Measurements from ENCODE around the gene CLCN1. TPM values are rescaled to one million over a fixed set of nuclear protein-coding genes. Genes with fewer than 3 reads are reported as not detected.
"Not testable (repeated sequence)": the region's sequence is repeated elsewhere in the genome, so short reads cannot be mapped to it uniquely, and the experiment has no call there.

CLCN1 gene
- total and polyA plus RNA-seq, 4 donors = not detected

DNA sequence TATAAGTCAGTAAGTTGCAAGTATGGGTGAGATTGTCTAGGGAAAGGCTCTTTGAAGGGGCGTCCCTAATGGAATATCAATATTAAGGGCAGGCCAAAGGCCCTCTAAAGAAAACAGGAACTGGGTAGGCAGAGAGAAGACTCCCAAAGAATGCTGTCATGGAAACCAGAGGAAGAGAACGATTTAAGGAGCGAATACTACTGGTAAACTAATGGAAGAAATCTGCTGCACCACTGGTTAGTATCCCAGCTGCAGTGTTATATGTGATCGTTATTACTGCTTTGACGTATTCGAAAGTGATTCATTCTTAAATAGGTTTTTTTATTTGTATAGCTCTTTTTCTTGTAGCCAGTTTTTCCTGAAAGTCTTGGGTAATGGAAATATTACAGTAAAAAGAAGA is 26.5 kb upstream of the CLCN1 start:
- DNase-seq (no peak), ATAC-seq (ENCODE audit: low FRiP score) (no peak)
- Histone ChIP-seq H3K4me1 (ENCODE audit: control insufficient read depth in 1 of 2, insufficient read depth in 2 of 2, low read length in 2 of 2) (no peaks in the 10 kb centered on the region), H3K4me3 (ENCODE audit: low read length in 2 of 2) (peak overlapping the region in 1 of 2 donors; percentile 57), H3K36me3 (ENCODE audit: control insufficient read depth in 1 of 2, insufficient read depth in 2 of 2, low read length in 1 of 2) (peaks cover 6% of the 10 kb centered on the region in 2 donors), H3K27me3 (ENCODE audit: control insufficient read depth in 1 of 2, insufficient read depth in 2 of 2, low read length in 1 of 2) (no peaks in the 10 kb centered on the region), H3K27ac (ENCODE audit: low read depth in 1 of 2, low read length in 2 of 2) (peak overlapping the region in 1 of 2 donors; percentile 71), H3K9me3 (ENCODE audit: control insufficient read depth, low read length) (no peaks in the 10 kb centered on the region)
- 3 to 8% methylated on average over 6 of the region's 6 CpGs for WGBS, 2 donors
- intact Hi-C loops (cut with DNase I) = no loop called here

DNA sequence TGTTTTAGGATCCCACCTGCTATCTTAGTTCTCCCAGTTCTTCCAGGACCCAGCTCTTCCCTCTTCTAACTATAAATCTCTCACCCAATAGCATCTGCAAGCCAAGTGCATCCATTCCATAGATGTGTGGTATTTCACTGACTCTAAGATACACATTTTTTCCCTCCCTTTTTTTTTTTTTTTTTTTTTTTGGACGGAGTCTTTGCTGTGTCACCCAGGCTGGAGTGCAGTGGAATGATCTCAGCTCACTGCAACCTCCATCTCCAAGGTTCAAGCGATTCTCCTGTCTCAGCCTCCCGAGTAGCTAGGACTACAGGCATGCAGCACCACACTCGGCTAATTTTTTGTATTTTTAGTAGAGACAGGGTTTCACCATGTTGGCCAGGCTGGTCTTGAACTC is 26.0 kb upstream of the CLCN1 start:
- H3K9me3 ChIP-seq (ENCODE audit: control insufficient read depth, low read length); H3K27ac ChIP-seq (ENCODE audit: low read depth in 1 of 2, low read length in 2 of 2); H3K27me3 ChIP-seq (ENCODE audit: control insufficient read depth in 1 of 2, insufficient read depth in 2 of 2, low read length in 1 of 2); ATAC-seq (ENCODE audit: low FRiP score); H3K36me3 ChIP-seq (ENCODE audit: control insufficient read depth in 1 of 2, insufficient read depth in 2 of 2, low read length in 1 of 2); DNase-seq; H3K4me1 ChIP-seq (ENCODE audit: control insufficient read depth in 1 of 2, insufficient read depth in 2 of 2, low read length in 2 of 2); H3K4me3 ChIP-seq (ENCODE audit: low read length in 2 of 2); intact Hi-C loops (cut with DNase I): not testable (repeated sequence)
- 25 to 29% methylated on average over 4 of the region's 4 CpGs for WGBS, 2 donors

DNA sequence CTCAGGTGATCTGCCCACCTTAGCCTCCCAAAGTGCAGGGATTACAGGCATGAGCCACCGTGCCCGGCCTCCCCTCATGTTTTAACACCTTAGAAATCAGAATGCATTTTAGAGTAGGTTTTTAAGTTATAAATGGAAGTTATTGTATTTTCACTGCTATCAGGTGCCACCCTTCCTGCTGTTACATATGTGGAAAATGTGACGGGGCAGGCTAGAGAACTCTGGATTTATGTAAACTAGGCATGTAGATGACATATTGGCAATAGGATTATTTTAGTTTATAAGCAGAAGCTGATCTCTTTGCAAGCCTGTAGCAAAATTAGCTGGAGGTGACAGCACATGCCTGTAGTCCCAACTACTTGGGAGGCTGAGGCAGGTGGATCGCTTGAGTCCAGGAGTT is 25.6 kb upstream of the CLCN1 start:
- Histone ChIP-seq H3K27me3 (ENCODE audit: control insufficient read depth in 1 of 2, insufficient read depth in 2 of 2, low read length in 1 of 2) (no peaks in the 10 kb centered on the region), H3K9me3 (ENCODE audit: control insufficient read depth, low read length) (no peaks in the 10 kb centered on the region), H3K4me1 (ENCODE audit: control insufficient read depth in 1 of 2, insufficient read depth in 2 of 2, low read length in 2 of 2) (no peaks in the 10 kb centered on the region), H3K4me3 (ENCODE audit: low read length in 2 of 2) (no peak overlapping the region), H3K27ac (ENCODE audit: low read depth in 1 of 2, low read length in 2 of 2) (no peak overlapping the region), H3K36me3 (ENCODE audit: control insufficient read depth in 1 of 2, insufficient read depth in 2 of 2, low read length in 1 of 2) (peaks cover 6 to 8% of the 10 kb centered on the region in 2 donors)
- WGBS, 2 donors = 70 to 77% methylated on average over 4 of the region's 4 CpGs
- intact Hi-C loops (cut with DNase I) = no loop called here
- DNase-seq (no peak), ATAC-seq (ENCODE audit: low FRiP score) (no peak)

DNA sequence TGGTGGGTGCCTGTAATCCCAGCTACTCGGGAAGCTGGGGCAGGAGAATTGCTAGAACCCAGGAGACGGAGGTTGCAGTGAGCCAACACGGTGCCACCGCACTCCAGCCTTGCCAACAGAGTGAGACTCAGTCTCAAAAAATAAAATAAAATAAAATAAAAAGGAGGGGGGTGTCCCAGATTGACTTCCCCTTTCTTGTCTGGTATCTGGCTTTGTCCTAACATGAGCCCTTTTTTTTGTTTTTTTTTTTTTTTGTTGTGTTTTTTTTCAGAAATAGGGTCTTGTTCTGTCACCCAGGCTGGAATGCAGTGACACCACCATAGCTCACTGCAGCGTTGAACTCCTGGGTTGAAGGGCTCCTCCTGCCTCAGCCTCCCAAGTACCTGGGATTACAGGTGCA is 23.0 kb upstream of the CLCN1 start:
- H3K27ac ChIP-seq (ENCODE audit: low read depth in 1 of 2, low read length in 2 of 2) = no peak overlapping the region
- peaks cover 6 to 8% of the 10 kb centered on the region in 2 donors for H3K36me3 ChIP-seq (ENCODE audit: control insufficient read depth in 1 of 2, insufficient read depth in 2 of 2, low read length in 1 of 2)
- intact Hi-C loops (cut with DNase I) = no loop called here
- H3K27me3 ChIP-seq (ENCODE audit: control insufficient read depth in 1 of 2, insufficient read depth in 2 of 2, low read length in 1 of 2) = no peaks in the 10 kb centered on the region
- 91 to 95% methylated on average over 5 of the region's 5 CpGs for WGBS, 2 donors
- H3K4me1 ChIP-seq (ENCODE audit: control insufficient read depth in 1 of 2, insufficient read depth in 2 of 2, low read length in 2 of 2) = peaks cover 0 to 3% of the 10 kb centered on the region in 2 donors
- H3K9me3 ChIP-seq (ENCODE audit: control insufficient read depth, low read length) = no peaks in the 10 kb centered on the region
- DNase-seq (no peak), ATAC-seq (ENCODE audit: low FRiP score) (no peak)
- no peak overlapping the region for H3K4me3 ChIP-seq (ENCODE audit: low read length in 2 of 2)

DNA sequence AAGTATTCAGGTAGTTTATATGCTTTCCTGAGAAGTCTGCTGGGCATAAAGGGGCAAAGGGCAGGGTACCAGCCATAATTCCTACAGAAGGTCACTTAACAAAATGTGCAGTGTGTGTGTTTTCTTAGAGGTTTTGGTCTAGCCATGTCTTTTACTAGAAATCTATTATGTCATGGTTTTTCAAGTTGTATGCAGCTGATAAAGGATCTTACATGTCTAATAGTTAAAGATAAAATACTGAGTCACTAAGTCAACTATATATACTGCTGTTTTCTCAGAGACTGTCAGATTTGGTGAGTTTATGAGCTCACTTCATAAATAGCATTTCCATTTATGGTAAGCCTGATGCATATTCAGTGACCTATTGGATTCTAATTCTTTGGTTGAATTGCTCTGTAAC is 20.0 kb upstream of the CLCN1 start:
- DNase-seq (no peak), ATAC-seq (ENCODE audit: low FRiP score) (no peak)
- Histone ChIP-seq H3K9me3 (ENCODE audit: control insufficient read depth, low read length) (no peaks in the 10 kb centered on the region), H3K27ac (ENCODE audit: low read depth in 1 of 2, low read length in 2 of 2) (no peak overlapping the region), H3K36me3 (ENCODE audit: control insufficient read depth in 1 of 2, insufficient read depth in 2 of 2, low read length in 1 of 2) (peaks cover 6 to 13% of the 10 kb centered on the region in 2 donors), H3K4me3 (ENCODE audit: low read length in 2 of 2) (no peak overlapping the region), H3K4me1 (ENCODE audit: control insufficient read depth in 1 of 2, insufficient read depth in 2 of 2, low read length in 2 of 2) (peaks cover 0 to 3% of the 10 kb centered on the region in 2 donors), H3K27me3 (ENCODE audit: control insufficient read depth in 1 of 2, insufficient read depth in 2 of 2, low read length in 1 of 2) (no peaks in the 10 kb centered on the region)
- intact Hi-C loops (cut with DNase I) = no loop called here

DNA sequence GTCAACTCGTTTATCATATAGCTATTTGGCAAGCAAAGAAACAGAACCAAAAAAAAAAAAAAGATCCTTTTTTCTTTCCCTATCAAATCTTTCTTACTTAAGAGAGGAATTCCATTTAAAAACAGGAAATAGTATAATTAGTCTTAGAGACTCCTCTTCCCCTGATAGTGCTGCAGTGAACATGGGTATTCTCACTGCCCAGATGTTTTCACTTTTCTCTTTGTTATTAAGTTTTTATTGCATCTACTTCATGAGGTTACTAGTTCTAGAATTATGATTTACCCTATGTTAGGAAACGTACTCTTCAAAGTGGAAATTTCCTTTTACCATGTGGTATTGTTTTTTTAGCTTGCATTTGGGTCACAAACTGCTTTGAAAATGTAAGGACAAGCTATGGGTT is 19.2 kb upstream of the CLCN1 start:
- Histone ChIP-seq H3K9me3 (ENCODE audit: control insufficient read depth, low read length) (no peaks in the 10 kb centered on the region), H3K36me3 (ENCODE audit: control insufficient read depth in 1 of 2, insufficient read depth in 2 of 2, low read length in 1 of 2) (peaks cover 7 to 15% of the 10 kb centered on the region in 2 donors), H3K4me3 (ENCODE audit: low read length in 2 of 2) (no peak overlapping the region), H3K27ac (ENCODE audit: low read depth in 1 of 2, low read length in 2 of 2) (no peak overlapping the region), H3K4me1 (ENCODE audit: control insufficient read depth in 1 of 2, insufficient read depth in 2 of 2, low read length in 2 of 2) (peaks cover 0 to 3% of the 10 kb centered on the region in 2 donors), H3K27me3 (ENCODE audit: control insufficient read depth in 1 of 2, insufficient read depth in 2 of 2, low read length in 1 of 2) (no peaks in the 10 kb centered on the region)
- 7 to 9% methylated on average over 2 of the region's 2 CpGs for WGBS, 2 donors
- ATAC-seq (ENCODE audit: low FRiP score) = no peak
- DNase-seq = no peak
- intact Hi-C loops (cut with DNase I) = no loop called here

DNA sequence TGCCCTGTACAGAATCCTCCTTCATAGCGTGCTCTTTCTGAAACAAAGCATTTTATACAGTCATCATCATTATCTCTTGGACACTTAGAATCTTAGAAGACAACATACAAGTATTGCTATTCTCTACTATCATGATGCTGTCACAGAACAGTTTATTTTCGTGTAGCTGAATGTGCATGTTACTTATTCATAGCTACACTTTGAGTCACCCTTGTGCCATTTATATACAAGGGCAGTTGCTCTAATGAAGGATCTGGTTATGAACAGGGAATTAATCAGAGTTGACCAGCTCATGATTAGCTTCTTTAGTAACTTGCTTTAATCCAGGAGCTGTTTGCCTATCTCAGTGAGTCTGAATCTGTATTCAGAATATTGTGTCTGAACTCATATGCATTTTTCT is 16.6 kb upstream of the CLCN1 start:
- no peaks in the 10 kb centered on the region for H3K27me3 ChIP-seq (ENCODE audit: control insufficient read depth in 1 of 2, insufficient read depth in 2 of 2, low read length in 1 of 2)
- intact Hi-C loops (cut with DNase I) = no loop called here
- DNase-seq (no peak), ATAC-seq (ENCODE audit: low FRiP score) (no peak)
- no peak overlapping the region for H3K27ac ChIP-seq (ENCODE audit: low read depth in 1 of 2, low read length in 2 of 2)
- no peak overlapping the region for H3K4me3 ChIP-seq (ENCODE audit: low read length in 2 of 2)
- H3K36me3 ChIP-seq (ENCODE audit: control insufficient read depth in 1 of 2, insufficient read depth in 2 of 2, low read length in 1 of 2) = peaks cover 9 to 12% of the 10 kb centered on the region in 2 donors
- 56 to 63% methylated on average over 2 of the region's 2 CpGs for WGBS, 2 donors
- peaks cover 0 to 3% of the 10 kb centered on the region in 2 donors for H3K4me1 ChIP-seq (ENCODE audit: control insufficient read depth in 1 of 2, insufficient read depth in 2 of 2, low read length in 2 of 2)
- H3K9me3 ChIP-seq (ENCODE audit: control insufficient read depth, low read length) = no peaks in the 10 kb centered on the region

DNA sequence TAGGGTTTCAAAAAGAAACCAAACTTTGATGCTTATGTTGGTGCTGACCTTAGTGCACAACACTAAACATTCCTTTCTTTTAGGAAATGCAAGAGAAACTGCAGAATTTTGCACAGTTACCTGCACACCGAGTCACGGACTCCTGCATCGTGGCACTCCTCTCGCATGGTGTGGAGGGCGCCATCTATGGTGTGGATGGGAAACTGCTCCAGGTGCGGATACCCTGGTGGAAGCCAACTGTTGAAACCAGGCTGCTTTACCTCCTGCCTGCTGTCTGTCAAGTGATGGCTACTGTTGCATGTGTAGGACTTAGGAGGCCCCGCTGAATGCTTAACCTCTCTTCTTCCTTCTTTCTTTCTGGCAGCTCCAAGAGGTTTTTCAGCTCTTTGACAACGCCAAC is 16.1 kb upstream of the CLCN1 start:
- 71% methylated on average over 8 of the region's 8 CpGs for WGBS, 2 donors
- H3K4me3 ChIP-seq (ENCODE audit: low read length in 2 of 2) = no peak overlapping the region
- no peaks in the 10 kb centered on the region for H3K9me3 ChIP-seq (ENCODE audit: control insufficient read depth, low read length)
- H3K27ac ChIP-seq (ENCODE audit: low read depth in 1 of 2, low read length in 2 of 2) = no peak overlapping the region
- no peak for ATAC-seq (ENCODE audit: low FRiP score)
- H3K27me3 ChIP-seq (ENCODE audit: control insufficient read depth in 1 of 2, insufficient read depth in 2 of 2, low read length in 1 of 2) = no peaks in the 10 kb centered on the region
- peaks cover 10 to 13% of the 10 kb centered on the region in 2 donors for H3K36me3 ChIP-seq (ENCODE audit: control insufficient read depth in 1 of 2, insufficient read depth in 2 of 2, low read length in 1 of 2)
- DNase-seq = no peak
- peaks cover 0 to 3% of the 10 kb centered on the region in 2 donors for H3K4me1 ChIP-seq (ENCODE audit: control insufficient read depth in 1 of 2, insufficient read depth in 2 of 2, low read length in 2 of 2)
- intact Hi-C loops (cut with DNase I) = loop anchor here in 1 of 2 donors (5.0 kb wide), 1 partner anchor 58 kb away; no protein-coding TSS in a partner anchor

DNA sequence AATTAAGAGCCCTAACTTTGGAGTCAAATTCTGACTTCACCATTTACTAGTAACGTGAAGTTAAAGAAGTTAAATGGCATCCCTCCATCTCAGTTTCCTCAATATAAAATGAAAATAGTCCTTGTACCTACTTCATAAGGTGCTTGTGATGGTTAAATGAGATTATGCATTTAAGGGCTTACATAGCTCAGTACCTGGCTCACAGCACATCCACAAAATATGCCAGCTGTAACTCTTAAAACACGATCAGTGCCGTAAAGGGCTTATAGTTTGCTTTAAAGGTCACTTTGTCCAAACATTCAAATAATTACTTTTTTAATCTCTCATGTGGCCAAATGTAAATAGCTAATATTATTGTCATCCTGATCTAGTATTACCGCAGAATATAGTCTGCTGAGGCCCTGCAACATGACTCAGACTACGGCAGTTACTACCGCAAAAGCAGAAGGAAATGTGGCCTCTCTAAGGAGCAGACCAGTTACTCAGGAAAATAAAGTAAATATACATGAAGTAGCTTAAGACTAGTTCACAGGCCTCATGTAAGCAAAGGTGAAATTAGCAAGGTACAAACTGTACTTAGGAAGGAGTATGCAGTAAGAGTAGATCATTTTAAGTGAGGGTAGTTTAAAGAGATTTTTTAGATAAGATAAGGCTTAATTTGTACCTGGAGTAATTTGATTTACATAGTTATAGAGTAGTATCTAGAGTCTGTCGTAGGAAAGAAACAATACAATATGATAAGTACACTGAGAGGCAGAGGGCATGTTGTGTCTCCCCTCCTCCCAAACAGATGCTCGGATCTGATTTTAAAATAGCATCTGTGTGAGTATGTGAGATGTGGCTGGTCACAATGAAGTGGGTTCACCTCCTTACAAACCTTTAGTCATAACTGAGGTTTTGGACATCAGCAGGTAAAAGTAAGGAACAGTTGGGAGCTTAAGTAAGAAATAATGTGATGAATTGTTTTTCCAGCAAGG is 14.7 kb upstream of the CLCN1 start:
- Histone ChIP-seq H3K27me3 (ENCODE audit: control insufficient read depth in 1 of 2, insufficient read depth in 2 of 2, low read length in 1 of 2) (no peaks in the 10 kb centered on the region), H3K27ac (ENCODE audit: low read depth in 1 of 2, low read length in 2 of 2) (no peak overlapping the region), H3K4me1 (ENCODE audit: control insufficient read depth in 1 of 2, insufficient read depth in 2 of 2, low read length in 2 of 2) (peaks cover 0 to under 1% of the 10 kb centered on the region in 2 donors), H3K4me3 (ENCODE audit: low read length in 2 of 2) (no peak overlapping the region), H3K36me3 (ENCODE audit: control insufficient read depth in 1 of 2, insufficient read depth in 2 of 2, low read length in 1 of 2) (peaks cover 10 to 17% of the 10 kb centered on the region in 2 donors), H3K9me3 (ENCODE audit: control insufficient read depth, low read length) (no peaks in the 10 kb centered on the region)
- intact Hi-C loops (cut with DNase I) = loop anchor here in 1 of 2 donors (5.0 kb wide), 1 partner anchor 59 kb away; no protein-coding TSS in a partner anchor
- WGBS, 2 donors = 78 to 79% methylated on average over 8 of the region's 8 CpGs
- DNase-seq (no peak), ATAC-seq (ENCODE audit: low FRiP score) (no peak)

All from aorta (tissue), 5 donors.